Measurements from ENCODE around the gene SLC7A5.
A peak's percentile ranks its signal among the peaks of the same experiment; 100 is the strongest.
"Not testable (repeated sequence)": the region's sequence is repeated elsewhere in the genome, so short reads cannot be mapped to it uniquely, and the experiment has no call there.

DNA sequence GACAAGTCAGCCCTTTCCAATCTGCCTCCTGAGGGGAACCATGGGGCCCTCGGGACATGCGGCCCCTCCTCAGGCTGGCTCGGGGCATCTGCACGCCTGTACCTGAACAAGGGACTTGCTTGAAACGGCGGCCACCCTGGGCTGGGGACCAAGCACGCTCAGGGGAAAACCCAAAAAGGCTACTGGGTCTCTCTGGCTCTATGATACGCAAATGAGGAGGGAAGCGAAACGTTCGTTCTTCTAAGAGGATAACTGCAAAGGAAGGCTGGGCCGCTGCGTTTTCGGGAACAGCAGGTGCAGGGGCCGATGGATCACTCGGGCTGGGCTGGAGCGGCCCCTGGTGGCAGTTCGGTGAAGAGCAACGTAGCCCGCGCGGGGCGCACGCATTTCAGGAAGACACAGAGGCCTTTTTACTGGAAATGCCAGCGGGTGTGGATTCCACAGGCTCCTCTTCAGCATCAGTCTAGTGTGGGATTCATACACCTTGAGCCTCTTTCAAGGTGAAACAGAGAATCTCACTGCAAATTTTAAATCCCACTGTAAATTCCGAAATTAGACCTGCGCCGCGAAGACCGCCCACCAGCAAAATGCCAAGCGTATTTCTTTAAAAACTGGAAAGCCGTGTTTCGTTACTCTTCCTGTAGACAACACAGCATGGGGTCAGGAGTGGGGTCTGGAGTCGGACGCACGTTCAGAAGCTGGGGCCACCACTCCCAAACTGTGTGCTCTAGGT is 40.1 kb upstream of the SLC7A5 start:
- TF ChIP-seq, protein P1, sequence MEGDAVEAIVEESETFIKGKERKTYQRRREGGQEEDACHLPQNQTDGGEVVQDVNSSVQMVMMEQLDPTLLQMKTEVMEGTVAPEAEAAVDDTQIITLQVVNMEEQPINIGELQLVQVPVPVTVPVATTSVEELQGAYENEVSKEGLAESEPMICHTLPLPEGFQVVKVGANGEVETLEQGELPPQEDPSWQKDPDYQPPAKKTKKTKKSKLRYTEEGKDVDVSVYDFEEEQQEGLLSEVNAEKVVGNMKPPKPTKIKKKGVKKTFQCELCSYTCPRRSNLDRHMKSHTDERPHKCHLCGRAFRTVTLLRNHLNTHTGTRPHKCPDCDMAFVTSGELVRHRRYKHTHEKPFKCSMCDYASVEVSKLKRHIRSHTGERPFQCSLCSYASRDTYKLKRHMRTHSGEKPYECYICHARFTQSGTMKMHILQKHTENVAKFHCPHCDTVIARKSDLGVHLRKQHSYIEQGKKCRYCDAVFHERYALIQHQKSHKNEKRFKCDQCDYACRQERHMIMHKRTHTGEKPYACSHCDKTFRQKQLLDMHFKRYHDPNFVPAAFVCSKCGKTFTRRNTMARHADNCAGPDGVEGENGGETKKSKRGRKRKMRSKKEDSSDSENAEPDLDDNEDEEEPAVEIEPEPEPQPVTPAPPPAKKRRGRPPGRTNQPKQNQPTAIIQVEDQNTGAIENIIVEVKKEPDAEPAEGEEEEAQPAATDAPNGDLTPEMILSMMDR (conservative IDR thresholded peaks at IDR 0.05; ENCODE audit: low read length): peak; percentile 53
- TF ChIP-seq EZH2phosphoT487 (IDR thresholded peaks at IDR 0.05; ENCODE audit: borderline replicate concordance): not testable (repeated sequence)

Measured in Loucy (cell line).